Purkinje cell (primary cell): ENCODE measurements around the gene SPRYD7. TPM values are rescaled to one million over a fixed set of nuclear protein-coding genes. Genes with fewer than 3 reads are reported as not detected.

Source experiments
- polyA plus RNA-seq: library from polyadenylated mRNA; unstranded; fragments of >200 nt; fragmentation: Nextera tagmentation; gene quantifications from 2 replicates; pipeline ENCODE4 v1.2.1, GENCODE V29; 2014

The SPRYD7 gene, protein sequence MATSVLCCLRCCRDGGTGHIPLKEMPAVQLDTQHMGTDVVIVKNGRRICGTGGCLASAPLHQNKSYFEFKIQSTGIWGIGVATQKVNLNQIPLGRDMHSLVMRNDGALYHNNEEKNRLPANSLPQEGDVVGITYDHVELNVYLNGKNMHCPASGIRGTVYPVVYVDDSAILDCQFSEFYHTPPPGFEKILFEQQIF
- polyA plus RNA-seq = 35.1 and 37.1 TPM in 2 replicates

DNA sequence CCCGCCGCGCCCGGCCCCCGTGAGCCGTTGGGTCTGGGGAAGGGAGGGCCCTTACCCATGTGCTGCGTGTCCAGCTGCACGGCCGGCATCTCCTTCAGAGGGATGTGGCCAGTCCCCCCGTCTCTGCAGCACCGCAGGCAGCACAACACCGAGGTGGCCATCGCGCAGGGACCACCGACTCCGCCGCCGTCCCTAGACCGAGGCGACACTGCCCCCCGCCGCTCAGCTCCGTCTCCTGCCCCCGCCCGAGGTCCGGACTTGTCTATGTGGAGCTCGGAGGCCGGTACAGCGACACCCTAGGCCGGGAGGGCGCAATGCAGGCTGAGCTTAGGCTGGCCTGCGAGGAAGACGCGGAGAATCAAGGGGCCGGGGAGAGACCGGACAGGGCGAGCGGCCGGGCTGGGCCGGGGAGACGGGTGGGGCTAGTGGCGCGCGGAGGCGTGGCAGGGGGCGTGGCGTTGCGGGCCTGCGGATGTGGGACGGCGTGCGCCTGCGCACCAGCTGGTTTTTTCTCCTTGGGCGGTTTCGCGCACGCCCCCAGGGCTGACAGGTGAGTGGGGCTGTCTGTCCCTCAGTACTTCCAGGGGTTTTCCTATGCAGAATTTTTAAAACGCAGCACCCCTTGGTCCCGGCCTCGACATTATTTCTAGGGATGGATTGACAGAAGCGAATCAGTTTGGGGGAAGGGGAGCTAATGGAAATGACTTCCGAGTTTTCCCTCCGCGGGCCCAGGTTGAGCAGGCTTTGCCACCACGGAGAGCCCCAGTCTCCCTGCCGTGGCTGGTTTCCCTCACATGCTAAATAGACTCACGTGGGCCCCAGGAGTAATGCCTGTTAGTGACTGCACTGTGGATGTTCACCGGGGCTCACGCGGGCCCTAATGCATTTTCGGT lies at the start of gene SPRYD7:
Gene SPRYD7 (minus strand): TSS at position 266 of the 893 bp plus-strand sequence. CDS start 105 bp downstream, at position 161.

Other genes starting within 250 kb of the SPRYD7 start
- 18.6 and 30.7 TPM in 2 replicates for gene EBPL, start 244.9 kb downstream of the SPRYD7 start, polyA plus RNA-seq
- gene KPNA3, start 143.7 kb downstream of the SPRYD7 start, polyA plus RNA-seq = 23.6 and 27.4 TPM in 2 replicates
- gene TRIM13, start 60.7 kb upstream of the SPRYD7 start, polyA plus RNA-seq = 21.8 and 22.5 TPM in 2 replicates
- gene KCNRG, start 79.1 kb upstream of the SPRYD7 start, polyA plus RNA-seq = 0.24 TPM in 1 of 2 replicates, not detected in the other